Measurements from ENCODE around the gene CD300LB.
"Not testable (repeated sequence)": the region's sequence is repeated elsewhere in the genome, so short reads cannot be mapped to it uniquely, and the experiment has no call there.

CD300LB gene

DNA sequence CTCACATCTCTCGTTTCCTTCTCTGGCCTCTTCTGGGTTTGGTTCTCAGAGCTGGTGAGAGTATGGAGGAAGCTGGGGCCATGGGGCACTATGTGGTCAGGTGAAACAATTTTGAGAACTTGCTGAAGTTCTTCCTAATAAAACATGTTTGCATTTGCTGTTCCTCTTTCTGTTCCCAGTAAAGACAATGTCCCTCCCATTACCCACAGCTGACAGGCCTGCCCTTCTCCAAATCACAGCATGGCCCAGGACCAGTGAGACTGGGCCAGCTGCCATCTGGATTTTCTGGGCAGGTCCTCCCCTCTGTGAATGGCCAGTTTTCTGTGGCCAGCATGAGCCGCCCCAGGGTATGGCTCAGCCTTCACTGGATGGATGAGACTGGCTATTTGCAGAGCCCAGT lies 36.1 kb upstream of the CD300LB start, which contains the start of gene CD300H:
Gene CD300H, minus strand, starts transcription at position 113 of the 400 bp plus-strand sequence.
- no peak within 1 kb of the TSS for H3K4me3 ChIP-seq (ENCODE audit: insufficient read depth, low read depth, low read length)
- no peak within 1 kb of the TSS for H3K27ac ChIP-seq (ENCODE audit: insufficient read depth, low read depth, low read length, poor library complexity, severe bottlenecking)
- no peaks in the 10 kb centered on the region for H3K9me3 ChIP-seq (ENCODE audit: control insufficient read depth, low read length)
- no peaks in the 10 kb centered on the region for H3K36me3 ChIP-seq (ENCODE audit: control insufficient read depth, insufficient read depth, low read length)
- H3K27me3 ChIP-seq (ENCODE audit: control insufficient read depth, insufficient read depth, low read length, poor library complexity, severe bottlenecking): no peaks in the 10 kb centered on the region
- no peaks in the 10 kb centered on the region for H3K4me1 ChIP-seq (ENCODE audit: control insufficient read depth, insufficient read depth, low read length)
- 88% methylated on average over 2 of the region's 2 CpGs for WGBS, 2 experiments

GRCh38 chr17:74566132-74566753 lies 35.0 kb upstream of the CD300LB start:
- no peak overlapping the region for H3K27ac ChIP-seq (ENCODE audit: insufficient read depth, low read depth, low read length, poor library complexity, severe bottlenecking)
- no peaks in the 10 kb centered on the region for H3K36me3 ChIP-seq (ENCODE audit: control insufficient read depth, insufficient read depth, low read length)
- no peak overlapping the region for H3K4me3 ChIP-seq (ENCODE audit: insufficient read depth, low read depth, low read length)
- H3K27me3 ChIP-seq (ENCODE audit: control insufficient read depth, insufficient read depth, low read length, poor library complexity, severe bottlenecking): no peaks in the 10 kb centered on the region
- 47 to 49% methylated on average over 9 of the region's 9 CpGs for WGBS, 2 experiments
- H3K4me1 ChIP-seq (ENCODE audit: control insufficient read depth, insufficient read depth, low read length): no peaks in the 10 kb centered on the region
- no peaks in the 10 kb centered on the region for H3K9me3 ChIP-seq (ENCODE audit: control insufficient read depth, low read length)

GRCh38 chr17:74565126-74565525 lies 33.9 kb upstream of the CD300LB start:
- no peaks in the 10 kb centered on the region for H3K4me1 ChIP-seq (ENCODE audit: control insufficient read depth, insufficient read depth, low read length)
- no peaks in the 10 kb centered on the region for H3K9me3 ChIP-seq (ENCODE audit: control insufficient read depth, low read length)
- no peak overlapping the region for H3K27ac ChIP-seq (ENCODE audit: insufficient read depth, low read depth, low read length, poor library complexity, severe bottlenecking)
- no peak overlapping the region for H3K4me3 ChIP-seq (ENCODE audit: insufficient read depth, low read depth, low read length)
- no peaks in the 10 kb centered on the region for H3K36me3 ChIP-seq (ENCODE audit: control insufficient read depth, insufficient read depth, low read length)
- 90 to 93% methylated on average over 5 of the region's 5 CpGs for WGBS, 2 experiments
- H3K27me3 ChIP-seq (ENCODE audit: control insufficient read depth, insufficient read depth, low read length, poor library complexity, severe bottlenecking): no peaks in the 10 kb centered on the region

DNA sequence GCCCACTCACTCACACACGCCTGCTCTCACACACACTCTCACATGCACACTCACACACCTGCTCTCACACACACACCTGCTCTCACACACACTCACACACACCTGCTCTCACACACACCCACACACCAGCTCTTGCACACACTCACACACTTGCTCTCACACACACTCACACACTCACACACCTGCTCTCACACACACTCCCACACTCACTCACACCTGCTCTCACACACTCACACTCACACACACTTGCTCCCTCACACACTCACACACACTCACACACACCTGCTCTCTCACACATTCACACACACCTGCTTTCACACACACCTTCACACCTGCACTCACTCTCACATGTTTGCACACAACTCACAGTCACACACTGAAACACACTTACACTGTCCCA lies 32.1 kb upstream of the CD300LB start:
- Histone ChIP-seq H3K27ac (ENCODE audit: insufficient read depth, low read depth, low read length, poor library complexity, severe bottlenecking) (no peak overlapping the region), H3K4me3 (ENCODE audit: insufficient read depth, low read depth, low read length) (no peak overlapping the region), H3K9me3 (ENCODE audit: control insufficient read depth, low read length) (no peaks in the 10 kb centered on the region), H3K27me3 (ENCODE audit: control insufficient read depth, insufficient read depth, low read length, poor library complexity, severe bottlenecking) (no peaks in the 10 kb centered on the region), H3K4me1 (ENCODE audit: control insufficient read depth, insufficient read depth, low read length) (no peaks in the 10 kb centered on the region), H3K36me3 (ENCODE audit: control insufficient read depth, insufficient read depth, low read length) (no peaks in the 10 kb centered on the region)
- 93 to 96% methylated on average over 1 of the region's 1 CpG for WGBS, 2 experiments

DNA sequence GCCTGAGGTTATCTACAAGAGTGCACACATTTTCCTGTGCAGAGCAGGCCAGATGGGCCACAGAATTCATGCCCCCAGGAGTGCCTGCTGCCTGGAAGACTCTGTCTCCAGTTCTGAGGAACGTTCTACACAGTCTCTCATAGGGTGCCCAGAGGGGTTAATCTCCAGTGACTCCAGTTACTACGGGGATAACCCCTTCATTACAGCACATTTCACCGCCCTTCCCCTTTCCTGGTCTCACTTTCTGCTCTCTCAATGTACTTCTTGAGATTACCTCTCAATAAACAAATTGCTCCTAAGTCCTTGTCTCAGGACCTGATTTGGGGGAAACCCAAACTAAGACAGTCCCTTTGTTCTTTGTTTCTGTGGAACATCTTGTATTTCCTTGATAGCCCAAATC lies 30.3 kb upstream of the CD300LB start:
- Histone ChIP-seq H3K4me3 (ENCODE audit: insufficient read depth, low read depth, low read length) (no peak overlapping the region), H3K27ac (ENCODE audit: insufficient read depth, low read depth, low read length, poor library complexity, severe bottlenecking) (no peak overlapping the region), H3K9me3 (ENCODE audit: control insufficient read depth, low read length) (no peaks in the 10 kb centered on the region), H3K36me3 (ENCODE audit: control insufficient read depth, insufficient read depth, low read length) (no peaks in the 10 kb centered on the region), H3K4me1 (ENCODE audit: control insufficient read depth, insufficient read depth, low read length) (no peaks in the 10 kb centered on the region), H3K27me3 (ENCODE audit: control insufficient read depth, insufficient read depth, low read length, poor library complexity, severe bottlenecking) (no peaks in the 10 kb centered on the region)
- 79 to 86% methylated on average over 3 of the region's 3 CpGs for WGBS, 2 experiments

GRCh38 chr17:74558882-74559519 lies 27.7 kb upstream of the CD300LB start:
- H3K27ac ChIP-seq (ENCODE audit: insufficient read depth, low read depth, low read length, poor library complexity, severe bottlenecking): no peak overlapping the region
- no peak overlapping the region for H3K4me3 ChIP-seq (ENCODE audit: insufficient read depth, low read depth, low read length)
- WGBS, 2 experiments: 83% methylated on average over 6 of the region's 6 CpGs
- H3K4me1 ChIP-seq (ENCODE audit: control insufficient read depth, insufficient read depth, low read length): no peaks in the 10 kb centered on the region
- no peaks in the 10 kb centered on the region for H3K9me3 ChIP-seq (ENCODE audit: control insufficient read depth, low read length)
- no peaks in the 10 kb centered on the region for H3K27me3 ChIP-seq (ENCODE audit: control insufficient read depth, insufficient read depth, low read length, poor library complexity, severe bottlenecking)
- H3K36me3 ChIP-seq (ENCODE audit: control insufficient read depth, insufficient read depth, low read length): no peaks in the 10 kb centered on the region

DNA sequence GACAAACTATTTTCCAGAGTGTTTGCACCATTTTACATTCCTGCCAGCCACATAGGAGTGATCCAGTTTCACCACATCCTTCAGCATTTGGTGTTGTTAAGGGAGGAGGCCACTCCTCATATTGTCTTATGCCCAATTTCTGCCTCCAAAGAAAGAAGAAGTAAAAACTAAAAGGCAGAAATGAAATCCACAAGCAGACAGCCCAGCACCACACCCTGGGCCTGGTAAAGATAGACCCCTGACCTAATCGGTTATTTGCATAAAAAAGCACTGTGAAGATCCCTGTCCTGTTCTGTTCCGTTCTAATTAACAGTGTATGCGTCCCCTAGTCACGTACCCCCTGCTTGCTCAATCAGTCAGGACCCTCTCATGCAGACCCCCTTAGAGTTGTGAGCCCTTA lies 27.1 kb upstream of the CD300LB start:
- H3K4me3 ChIP-seq (ENCODE audit: insufficient read depth, low read depth, low read length); H3K27ac ChIP-seq (ENCODE audit: insufficient read depth, low read depth, low read length, poor library complexity, severe bottlenecking); H3K27me3 ChIP-seq (ENCODE audit: control insufficient read depth, insufficient read depth, low read length, poor library complexity, severe bottlenecking); H3K4me1 ChIP-seq (ENCODE audit: control insufficient read depth, insufficient read depth, low read length); H3K9me3 ChIP-seq (ENCODE audit: control insufficient read depth, low read length); H3K36me3 ChIP-seq (ENCODE audit: control insufficient read depth, insufficient read depth, low read length): not testable (repeated sequence)
- 81 to 84% methylated on average over 4 of the region's 4 CpGs for WGBS, 2 experiments

DNA sequence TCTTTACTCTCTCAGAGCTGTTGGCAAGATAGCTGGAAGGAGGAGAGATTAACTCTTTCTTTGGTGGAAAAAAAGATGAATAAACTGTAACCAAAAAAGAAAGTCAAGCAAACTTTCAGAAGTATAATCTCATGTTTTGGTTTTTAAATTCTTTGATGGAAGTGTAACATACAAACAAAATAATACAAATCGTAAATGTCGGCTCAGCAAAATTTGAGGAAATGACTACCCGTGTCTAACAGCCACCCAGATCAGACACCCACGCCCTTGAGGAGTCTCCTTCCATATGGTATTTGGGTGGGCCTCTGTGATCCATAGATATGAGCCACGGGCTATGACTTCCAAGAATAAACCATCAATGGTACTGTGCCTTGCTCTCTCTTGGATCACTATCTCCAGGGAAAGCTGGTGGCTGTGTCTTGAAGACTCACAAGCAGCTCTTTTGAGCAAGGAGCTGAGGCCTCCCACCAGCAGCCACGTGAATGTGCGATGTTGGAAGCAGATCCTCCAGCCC lies 24.2 kb upstream of the CD300LB start:
- H3K27me3 ChIP-seq (ENCODE audit: control insufficient read depth, insufficient read depth, low read length, poor library complexity, severe bottlenecking): no peaks in the 10 kb centered on the region
- H3K4me3 ChIP-seq (ENCODE audit: insufficient read depth, low read depth, low read length): no peak overlapping the region
- no peak overlapping the region for H3K27ac ChIP-seq (ENCODE audit: insufficient read depth, low read depth, low read length, poor library complexity, severe bottlenecking)
- H3K9me3 ChIP-seq (ENCODE audit: control insufficient read depth, low read length): no peaks in the 10 kb centered on the region
- no peaks in the 10 kb centered on the region for H3K36me3 ChIP-seq (ENCODE audit: control insufficient read depth, insufficient read depth, low read length)
- H3K4me1 ChIP-seq (ENCODE audit: control insufficient read depth, insufficient read depth, low read length): peaks cover 6% of the 10 kb centered on the region
- WGBS, 2 experiments: 91 to 93% methylated on average over 7 of the region's 7 CpGs

- WGBS, 2 experiments: 73 to 78% methylated on average over 6 of the region's 6 CpGs
- Histone ChIP-seq H3K4me3 (ENCODE audit: insufficient read depth, low read depth, low read length) (no peak overlapping the region), H3K27me3 (ENCODE audit: control insufficient read depth, insufficient read depth, low read length, poor library complexity, severe bottlenecking) (no peaks in the 10 kb centered on the region), H3K27ac (ENCODE audit: insufficient read depth, low read depth, low read length, poor library complexity, severe bottlenecking) (no peak overlapping the region), H3K36me3 (ENCODE audit: control insufficient read depth, insufficient read depth, low read length) (no peaks in the 10 kb centered on the region), H3K9me3 (ENCODE audit: control insufficient read depth, low read length) (no peaks in the 10 kb centered on the region), H3K4me1 (ENCODE audit: control insufficient read depth, insufficient read depth, low read length) (peaks cover 6% of the 10 kb centered on the region)
Observed at GRCh38 chr17:74554909-74555308, 23.6 kb upstream of the CD300LB start.

DNA sequence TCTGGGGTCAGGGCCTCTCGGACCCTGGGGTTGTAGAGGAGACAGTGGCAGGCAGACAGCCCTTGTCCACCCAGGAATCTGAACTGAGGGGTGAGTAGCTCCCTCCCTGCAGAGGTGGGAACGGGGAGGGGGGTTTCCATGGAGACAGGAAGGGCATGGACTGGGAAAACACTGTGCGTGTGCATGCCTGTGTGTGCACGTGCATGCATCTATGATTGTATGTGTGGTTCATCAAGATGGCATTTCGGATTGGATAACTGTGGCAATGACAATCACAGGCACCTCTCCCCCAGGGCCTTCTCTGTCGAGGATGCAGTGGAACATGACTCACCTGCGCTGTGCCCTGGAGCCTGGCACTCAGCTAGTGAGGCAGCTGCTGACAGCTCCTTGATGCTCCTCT lies 20.8 kb upstream of the CD300LB start:
- H3K36me3 ChIP-seq (ENCODE audit: control insufficient read depth, insufficient read depth, low read length): no peaks in the 10 kb centered on the region

More for the DNA sequence above, 20.8 kb upstream of the CD300LB start:
- Histone ChIP-seq H3K27ac (ENCODE audit: insufficient read depth, low read depth, low read length, poor library complexity, severe bottlenecking) (no peak overlapping the region), H3K4me3 (ENCODE audit: insufficient read depth, low read depth, low read length) (no peak overlapping the region), H3K4me1 (ENCODE audit: control insufficient read depth, insufficient read depth, low read length) (peaks cover 6% of the 10 kb centered on the region), H3K9me3 (ENCODE audit: control insufficient read depth, low read length) (no peaks in the 10 kb centered on the region), H3K27me3 (ENCODE audit: control insufficient read depth, insufficient read depth, low read length, poor library complexity, severe bottlenecking) (no peaks in the 10 kb centered on the region)
- WGBS, 2 experiments: 69 to 73% methylated on average over 7 of the region's 7 CpGs

All from ectodermal cell (in vitro differentiated cells).